HepG2 (cell line): Measurements from ENCODE around the gene CCNB2.

Experiments
- ELF4 ChIP-seq: sonication (generic); formaldehyde crosslinking; IDR thresholded peaks from 2 replicates; pipeline ENCODE4 v1.5.0; 2020; ENCODE audit warnings: missing genetic modification reagents, mild to moderate bottlenecking, moderate library complexity, borderline replicate concordance
- FOSL2 ChIP-seq: sonication (generic); formaldehyde crosslinking; IDR thresholded peaks from 2 replicates; pipeline ENCODE4 v1.4.0; 2020; ENCODE audit warnings: missing genetic modification reagents
- MYC ChIP-seq: sonication (generic); formaldehyde crosslinking; IDR thresholded peaks from 2 replicates; pipeline ENCODE4 v1.9.0; 2021; ENCODE audit warnings: missing genetic modification reagents, borderline replicate concordance
- NR2F2 ChIP-seq: IDR thresholded peaks from 2 replicates; pipeline ENCODE4 v1.6.1; 2012; ENCODE audit warnings: low read depth, inconsistent platforms, borderline replicate concordance
- POLR2A ChIP-seq, 2 experiments: IDR thresholded peaks; 2 replicates each; pipeline ENCODE4 v1.6.1; 2011; ENCODE audit warnings: low read depth in 2 of 2, low read length in 2 of 2, mild to moderate bottlenecking in 1 of 2, moderate library complexity in 1 of 2; ENCODE audit not compliant: insufficient read depth in 1 of 2

DNA sequence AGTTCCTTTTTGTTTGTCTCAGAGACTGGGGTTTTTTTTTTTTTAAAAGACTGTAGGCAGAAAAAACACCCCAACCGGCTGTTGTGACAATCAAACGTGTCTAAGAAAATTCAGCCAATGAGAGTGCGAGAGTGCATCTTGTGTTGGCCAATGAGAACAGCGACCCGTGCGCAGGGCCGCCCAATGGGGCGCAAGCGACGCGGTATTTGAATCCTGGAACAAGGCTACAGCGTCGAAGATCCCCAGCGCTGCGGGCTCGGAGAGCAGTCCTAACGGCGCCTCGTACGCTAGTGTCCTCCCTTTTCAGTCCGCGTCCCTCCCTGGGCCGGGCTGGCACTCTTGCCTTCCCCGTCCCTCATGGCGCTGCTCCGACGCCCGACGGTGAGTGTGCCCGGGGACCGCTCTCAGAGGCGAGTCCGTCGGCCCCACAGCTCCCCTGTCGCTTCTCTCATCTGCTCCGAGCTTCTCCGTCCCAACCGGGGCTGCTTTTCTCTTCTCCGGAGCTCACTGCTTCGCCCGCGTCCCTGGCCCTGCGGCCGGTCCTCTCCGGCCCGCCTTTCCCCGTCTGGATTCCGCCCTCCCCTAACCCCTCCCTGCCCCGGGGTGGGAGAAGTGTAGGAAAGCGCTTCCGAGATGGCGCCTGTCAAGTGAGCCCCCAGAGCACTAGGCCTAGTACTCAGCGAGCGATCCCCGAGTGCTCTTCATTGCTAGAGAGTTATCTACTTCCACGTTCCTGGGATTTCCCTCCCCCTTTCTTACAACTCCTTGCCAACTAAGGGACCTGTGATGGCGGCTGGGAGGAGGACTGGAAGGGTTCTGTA is at the start of gene CCNB2:
- no peak for TF ChIP-seq FOSL2 (CRISPR knock-in tag)
- peak; percentile 91 to 96 for TF ChIP-seq POLR2A (IDR thresholded peaks at IDR 0.05; ENCODE audit: insufficient read depth in 1 of 2, low read depth in 2 of 2, low read length in 2 of 2)
- peak; percentile 48; the same call in 1 of the 2 replicates for TF ChIP-seq ELF4
- peak; percentile 81 for TF ChIP-seq MYC (CRISPR knock-in tag)
- TF ChIP-seq NR2F2: no peak; the same call in 1 of the 2 replicates
